A549 (cell line): Measurements from ENCODE around the gene GRAP2. TPM values are rescaled to one million over a fixed set of nuclear protein-coding genes. Genes with fewer than 3 reads are reported as not detected.

ENCODE experiments used
- ATAC-seq, 2 experiments: fragments of 200-7000 bp in 1 of 2; fragments of >200 bp in 1 of 2; cut with Nextera tagmentation in 1 of 2; cut with Tn5 transposase in 1 of 2; 3 replicates each; pipeline versions ENCODE4 v1.8.0 to v1.9.1; 2018 to 2020; ENCODE audit warnings: mild to moderate bottlenecking in 1 of 2, moderate library complexity in 1 of 2
- CTCF ChIA-PET: fragments of 300-600 bp; sonication (Branson Sonifier 250); formaldehyde crosslinking; extraction: SDS; loops from one replicate; lab custom pipeline; 2021; ENCODE audit warnings: antibody characterized with exemption, inconsistent platforms; lab: Yijun Ruan, JAX
- POLR2A ChIA-PET: fragments of 350-600 bp; formaldehyde crosslinking; extraction: SDS; loops from one replicate; lab custom pipeline; 2021; ENCODE audit warnings: antibody characterized with exemption, inconsistent platforms; lab: Yijun Ruan, JAX
- DNase-seq, 2 experiments: peaks; one replicate each; pipeline versions ENCODE4 v3.0.0 to v3.0.0-alpha.2; 2011 to 2016; ENCODE audit warnings: low read depth in 1 of 2, low spot score in 1 of 2
- FAIRE-seq: peaks from 2 replicates; lab custom pipeline; 2011; peaks lifted over from hg19 to GRCh38; lab: Jason Lieb, UNC
- H3K27ac ChIP-seq, 2 experiments: fragments of >200 bp; sonication (Bioruptor Twin); formaldehyde crosslinking; 3 replicates each; pipeline ENCODE4 v1.5.1; 2016 to 2017
- H3K4me1 ChIP-seq: fragments of >200 bp; sonication (Bioruptor Twin); formaldehyde crosslinking; 3 replicates; pipeline ENCODE4 v1.6.1; 2016
- H3K4me2 ChIP-seq: fragments of >200 bp; sonication (Bioruptor Twin); formaldehyde crosslinking; 3 replicates; pipeline ENCODE4 v1.6.1; 2016
- H3K4me3 ChIP-seq: fragments of >200 bp; sonication (Bioruptor Twin); formaldehyde crosslinking; 3 replicates; pipeline ENCODE4 v1.5.1; 2016
- H3K9me3 ChIP-seq: fragments of >200 bp; sonication (Bioruptor Twin); formaldehyde crosslinking; 3 replicates; pipeline ENCODE4 v1.6.1; 2016
- CBX2 ChIP-seq: fragments of 200-600 bp; sonication (generic); IDR thresholded peaks from 2 replicates; pipeline ENCODE4 v1.6.1; 2016; ENCODE audit warnings: low read depth, mild to moderate bottlenecking, borderline replicate concordance
- EHF ChIP-seq: fragments of 250-450 bp; sonication (Bioruptor Pico); IDR thresholded peaks from 2 replicates; pipeline ENCODE4 v1.5.0; 2020; ENCODE audit warnings: mild to moderate bottlenecking
- EHMT2 ChIP-seq: fragments of 200-600 bp; sonication (generic); IDR thresholded peaks from 2 replicates; pipeline ENCODE4 v1.6.1; 2016; ENCODE audit warnings: antibody characterized with exemption, low read depth, mild to moderate bottlenecking, moderate library complexity
- EP300 ChIP-seq, 2 experiments: fragments of >200 bp; sonication (Bioruptor Twin); formaldehyde crosslinking; IDR thresholded peaks; 2 replicates in 1 of 2; 3 replicates in 1 of 2; pipeline ENCODE4 v1.6.1; 2016 to 2017
- FOSB ChIP-seq: fragments of 250-450 bp; sonication (Bioruptor Pico); IDR thresholded peaks from 2 replicates; pipeline ENCODE4 v1.5.0; 2020; ENCODE audit warnings: mild to moderate bottlenecking, moderate library complexity
- FOSL2 ChIP-seq, 2 experiments: fragments of 450-650 bp in 1 of 2; fragments of >200 bp in 1 of 2; sonication (Bioruptor Twin) in 1 of 2; formaldehyde crosslinking; IDR thresholded peaks; 2 replicates each; pipeline versions ENCODE4 v1.5.0 to v1.6.1; 2016 to 2020; ENCODE audit warnings: mild to moderate bottlenecking in 1 of 2, moderate library complexity in 1 of 2
- HDAC2 ChIP-seq: fragments of 200-600 bp; sonication (generic); IDR thresholded peaks from 2 replicates; pipeline ENCODE4 v1.6.1; 2016
- HOXB5 ChIP-seq: fragments of 250-450 bp; sonication (Bioruptor Pico); IDR thresholded peaks from 2 replicates; pipeline ENCODE4 v1.5.0; 2020; ENCODE audit warnings: mild to moderate bottlenecking, moderate library complexity
- KDM1A ChIP-seq: fragments of 200-600 bp; sonication (generic); IDR thresholded peaks from 2 replicates; pipeline ENCODE4 v1.6.1; 2016; ENCODE audit warnings: low read depth, mild to moderate bottlenecking
- NR3C1 ChIP-seq: fragments of >200 bp; sonication (Bioruptor Twin); formaldehyde crosslinking; IDR thresholded peaks from 3 replicates; pipeline ENCODE4 v1.6.1; 2017
- PHF8 ChIP-seq: fragments of 200-600 bp; sonication (generic); IDR thresholded peaks from 2 replicates; pipeline ENCODE4 v1.6.1; 2016; ENCODE audit warnings: low read depth, mild to moderate bottlenecking, antibody characterized with exemption, moderate library complexity, borderline replicate concordance
- RFX5 ChIP-seq: fragments of 450-650 bp; IDR thresholded peaks from 2 replicates; pipeline ENCODE4 v1.7.1; 2014; ENCODE audit warnings: antibody characterized with exemption, mild to moderate bottlenecking, moderate library complexity
- RNF2 ChIP-seq: fragments of 200-600 bp; sonication (generic); IDR thresholded peaks from 2 replicates; pipeline ENCODE4 v1.6.1; 2016; ENCODE audit warnings: low read depth, mild to moderate bottlenecking, antibody characterized with exemption, moderate library complexity, borderline replicate concordance
- SREBF2 ChIP-seq: fragments of 450-650 bp; IDR thresholded peaks from 2 replicates; pipeline ENCODE4 v1.6.1; 2014; ENCODE audit warnings: mild to moderate bottlenecking, moderate library complexity
- TP53 ChIP-seq: fragments of 250-450 bp; sonication (Bioruptor Pico); IDR thresholded peaks from 2 replicates; pipeline ENCODE4 v1.5.0; 2021; ENCODE audit warnings: mild to moderate bottlenecking, moderate library complexity
- ZC3H11A ChIP-seq: fragments of 450-650 bp; IDR thresholded peaks from 2 replicates; pipeline ENCODE4 v1.6.1; 2014; ENCODE audit warnings: antibody characterized with exemption, mild to moderate bottlenecking
- ZFP36 ChIP-seq: fragments of 450-650 bp; IDR thresholded peaks from 2 replicates; pipeline ENCODE4 v1.6.1; 2014; ENCODE audit warnings: borderline replicate concordance; ENCODE audit not compliant: partially characterized antibody
- ZNF302 ChIP-seq: fragments of 250-450 bp; sonication (Bioruptor Pico); IDR thresholded peaks from 2 replicates; pipeline ENCODE4 v1.9.0; 2021; ENCODE audit warnings: inconsistent platforms, mild to moderate bottlenecking, moderate library complexity
- ZSCAN20 ChIP-seq: fragments of 250-450 bp; sonication (Bioruptor Pico); IDR thresholded peaks from 2 replicates; pipeline ENCODE4 v1.8.0; 2022; ENCODE audit warnings: mild to moderate bottlenecking, moderate library complexity
- WGBS: methylation state at CpG from one replicate; pipeline ENCODE4 v1.1.6; 2017; ENCODE audit errors: missing lambda C conversion rate; 5-methylcytosine and 5-hydroxymethylcytosine counted together
- polyA plus RNA-seq, 4 experiments: library from polyadenylated mRNA; depleted of rRNA in 3 of 4; stranded (reverse); fragments of >200 nt; fragmentation: RNase III in 1 of 4; extraction: RNeasy Plus Mini Kit Qiagen cat#74134 plus additional on column Dnase treatment in 1 of 4; gene quantifications; 2 replicates in 3 of 4; 3 replicates in 1 of 4; pipeline ENCODE4 v1.2.3, GENCODE V29; 2011 to 2017
- TF ChIP-seq, protein P1 (sequence below): IDR thresholded peaks from 2 replicates; pipeline ENCODE4 v1.6.1; 2012; ENCODE audit warnings: low read depth, borderline replicate concordance
- TF ChIP-seq, protein P2 (sequence below): fragments of >200 bp; sonication (Bioruptor Twin); formaldehyde crosslinking; IDR thresholded peaks from 2 replicates; pipeline ENCODE4 v1.6.1; 2016
- TF ChIP-seq, protein P3 (sequence below): fragments of 200-600 bp; sonication (generic); IDR thresholded peaks from 2 replicates; pipeline ENCODE4 v1.6.1; 2016; ENCODE audit warnings: antibody characterized with exemption, mild to moderate bottlenecking, moderate library complexity
- TF ChIP-seq, protein P4 (sequence below): IDR thresholded peaks from 2 replicates; pipeline ENCODE4 v1.6.1; 2012
- TF ChIP-seq, protein P5 (sequence below): IDR thresholded peaks from 2 replicates; pipeline ENCODE4 v1.6.1; 2012
- TF ChIP-seq, protein P6 (sequence below): fragments of 250-450 bp; sonication (Bioruptor Pico); IDR thresholded peaks from 2 replicates; pipeline ENCODE4 v1.5.0; 2021; ENCODE audit warnings: mild to moderate bottlenecking, moderate library complexity, borderline replicate concordance
- TF ChIP-seq, protein P7 (sequence below): fragments of 250-450 bp; sonication (Bioruptor Pico); IDR thresholded peaks from 2 replicates; pipeline ENCODE4 v1.5.0; 2020; ENCODE audit warnings: low read depth, mild to moderate bottlenecking, moderate library complexity

GRAP2 gene
- polyA plus RNA-seq, 2 of the 4 experiments (the other 2 are of a cell fraction), result not detected

DNA sequence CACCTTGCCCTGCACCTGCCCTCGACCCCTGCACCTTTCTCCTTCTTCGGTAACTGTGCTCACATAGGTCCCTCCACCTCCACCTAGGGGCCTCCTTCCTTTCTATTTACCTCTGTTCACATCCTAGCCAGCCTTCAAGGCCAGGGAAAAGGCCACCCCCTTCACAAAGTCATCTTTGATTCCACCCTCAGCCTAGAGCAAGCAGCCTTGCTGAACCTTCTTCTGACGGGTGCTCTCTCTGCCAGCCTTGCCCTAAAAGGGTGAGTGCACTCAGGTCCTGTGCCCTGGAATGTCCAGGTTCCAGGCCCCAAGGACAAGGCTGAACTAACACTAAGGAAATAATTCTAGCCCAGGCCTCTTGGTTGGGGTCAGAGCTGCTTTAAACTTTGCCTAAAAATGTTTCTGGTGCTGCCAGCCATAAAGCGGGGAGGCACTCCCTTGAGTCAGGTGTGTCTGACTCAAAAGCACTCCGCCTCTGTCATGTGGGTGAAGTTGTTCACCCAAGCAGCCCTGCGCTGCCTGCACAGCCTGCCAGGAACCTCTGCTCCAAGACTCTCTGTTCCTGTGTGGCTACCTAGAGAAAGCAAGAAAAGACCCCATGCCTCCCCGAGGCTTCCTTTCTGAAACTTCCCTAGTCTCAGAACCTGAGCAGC, 84.6 kb downstream of the GRAP2 start:
- TF ChIP-seq TP53 (CRISPR knock-in tag), result no peak
- TF ChIP-seq, protein P1, sequence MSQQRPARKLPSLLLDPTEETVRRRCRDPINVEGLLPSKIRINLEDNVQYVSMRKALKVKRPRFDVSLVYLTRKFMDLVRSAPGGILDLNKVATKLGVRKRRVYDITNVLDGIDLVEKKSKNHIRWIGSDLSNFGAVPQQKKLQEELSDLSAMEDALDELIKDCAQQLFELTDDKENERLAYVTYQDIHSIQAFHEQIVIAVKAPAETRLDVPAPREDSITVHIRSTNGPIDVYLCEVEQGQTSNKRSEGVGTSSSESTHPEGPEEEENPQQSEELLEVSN, result no peak
- TF ChIP-seq ZNF302, result no peak
- no peak for TF ChIP-seq RNF2
- no peak for TF ChIP-seq HOXB5
- TF ChIP-seq, protein P2, sequence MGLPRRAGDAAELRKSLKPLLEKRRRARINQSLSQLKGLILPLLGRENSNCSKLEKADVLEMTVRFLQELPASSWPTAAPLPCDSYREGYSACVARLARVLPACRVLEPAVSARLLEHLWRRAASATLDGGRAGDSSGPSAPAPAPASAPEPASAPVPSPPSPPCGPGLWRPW, result no peak
- TF ChIP-seq, protein P3, sequence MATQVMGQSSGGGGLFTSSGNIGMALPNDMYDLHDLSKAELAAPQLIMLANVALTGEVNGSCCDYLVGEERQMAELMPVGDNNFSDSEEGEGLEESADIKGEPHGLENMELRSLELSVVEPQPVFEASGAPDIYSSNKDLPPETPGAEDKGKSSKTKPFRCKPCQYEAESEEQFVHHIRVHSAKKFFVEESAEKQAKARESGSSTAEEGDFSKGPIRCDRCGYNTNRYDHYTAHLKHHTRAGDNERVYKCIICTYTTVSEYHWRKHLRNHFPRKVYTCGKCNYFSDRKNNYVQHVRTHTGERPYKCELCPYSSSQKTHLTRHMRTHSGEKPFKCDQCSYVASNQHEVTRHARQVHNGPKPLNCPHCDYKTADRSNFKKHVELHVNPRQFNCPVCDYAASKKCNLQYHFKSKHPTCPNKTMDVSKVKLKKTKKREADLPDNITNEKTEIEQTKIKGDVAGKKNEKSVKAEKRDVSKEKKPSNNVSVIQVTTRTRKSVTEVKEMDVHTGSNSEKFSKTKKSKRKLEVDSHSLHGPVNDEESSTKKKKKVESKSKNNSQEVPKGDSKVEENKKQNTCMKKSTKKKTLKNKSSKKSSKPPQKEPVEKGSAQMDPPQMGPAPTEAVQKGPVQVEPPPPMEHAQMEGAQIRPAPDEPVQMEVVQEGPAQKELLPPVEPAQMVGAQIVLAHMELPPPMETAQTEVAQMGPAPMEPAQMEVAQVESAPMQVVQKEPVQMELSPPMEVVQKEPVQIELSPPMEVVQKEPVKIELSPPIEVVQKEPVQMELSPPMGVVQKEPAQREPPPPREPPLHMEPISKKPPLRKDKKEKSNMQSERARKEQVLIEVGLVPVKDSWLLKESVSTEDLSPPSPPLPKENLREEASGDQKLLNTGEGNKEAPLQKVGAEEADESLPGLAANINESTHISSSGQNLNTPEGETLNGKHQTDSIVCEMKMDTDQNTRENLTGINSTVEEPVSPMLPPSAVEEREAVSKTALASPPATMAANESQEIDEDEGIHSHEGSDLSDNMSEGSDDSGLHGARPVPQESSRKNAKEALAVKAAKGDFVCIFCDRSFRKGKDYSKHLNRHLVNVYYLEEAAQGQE, result no peak
- no peak for TF ChIP-seq RFX5
- no peak for TF ChIP-seq NR3C1
- no peak for TF ChIP-seq KDM1A
- TF ChIP-seq SREBF2, result no peak
- no peak for TF ChIP-seq CBX2
- TF ChIP-seq, protein P4, sequence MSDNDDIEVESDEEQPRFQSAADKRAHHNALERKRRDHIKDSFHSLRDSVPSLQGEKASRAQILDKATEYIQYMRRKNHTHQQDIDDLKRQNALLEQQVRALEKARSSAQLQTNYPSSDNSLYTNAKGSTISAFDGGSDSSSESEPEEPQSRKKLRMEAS, result no peak
- TF ChIP-seq ZSCAN20 (CRISPR knock-in tag), result no peak
- TF ChIP-seq EP300 (IDR thresholded peaks at IDR 0.05), result no peak
- TF ChIP-seq ZC3H11A, result no peak
- TF ChIP-seq HDAC2, result no peak
- no peak for TF ChIP-seq PHF8
- TF ChIP-seq, all 56 proteins: peak for 0
- DNase-seq (no peak), ATAC-seq (no peak), FAIRE-seq (no peak)
- POLR2A ChIA-PET, result no interaction called here
- no peak overlapping the region for H3K4me2 ChIP-seq
- H3K4me3 ChIP-seq, result no peak overlapping the region
- no peaks in the 10 kb centered on the region for H3K4me1 ChIP-seq
- 50% methylated on average over 5 of the region's 7 CpGs for WGBS
- H3K27ac ChIP-seq, result no peak overlapping the region
- H3K9me3 ChIP-seq, result no peaks in the 10 kb centered on the region
- CTCF ChIA-PET, result interaction anchor here (0.6 to 1.5 kb wide), 3 partner anchors 12 to 63 kb away, joined by 3 to 4 read pairs (median 3); no protein-coding TSS in a partner anchor

DNA sequence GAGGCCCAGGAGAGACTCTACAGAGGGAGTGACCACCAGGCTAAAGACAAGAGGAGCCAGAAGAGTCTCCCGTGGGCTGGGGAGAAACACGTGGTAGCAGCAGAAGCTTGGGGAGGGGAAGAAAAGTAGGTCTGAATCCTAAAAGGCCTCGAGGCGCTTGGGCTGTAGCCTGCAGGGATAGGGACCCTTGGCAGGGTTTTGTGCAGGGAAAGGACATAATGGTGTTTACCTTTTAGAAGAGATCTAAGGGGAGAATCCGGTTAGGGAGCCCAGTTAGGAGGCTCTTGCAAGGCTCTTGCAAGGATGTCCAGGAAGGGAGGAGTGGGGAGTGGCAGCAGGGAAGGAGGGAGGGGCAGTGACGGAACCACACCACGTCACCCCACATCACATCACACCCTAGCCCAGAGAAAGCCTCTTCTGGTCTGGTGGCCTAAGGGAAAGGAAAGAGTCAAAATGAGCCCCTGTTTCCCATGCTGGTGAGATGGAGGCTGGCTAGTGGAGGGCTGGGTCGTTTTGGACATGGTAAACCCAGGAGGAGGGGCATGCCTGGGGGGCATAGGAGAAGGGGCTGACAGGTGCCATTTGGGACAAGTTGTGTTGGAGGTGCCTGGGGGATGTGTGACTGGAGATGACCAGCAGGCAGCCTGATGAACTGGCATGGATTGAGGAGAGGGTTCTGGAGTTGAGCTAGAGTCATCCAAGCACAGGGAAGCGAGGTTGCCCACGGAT, 87.7 kb downstream of the GRAP2 start:
- POLR2A ChIA-PET, result no interaction called here
- no peaks in the 10 kb centered on the region; the same call in 2 of the 3 replicates for H3K4me1 ChIP-seq
- H3K27ac ChIP-seq, result no peak overlapping the region
- FAIRE-seq, result no peak
- H3K4me2 ChIP-seq, result no peak overlapping the region
- 55% methylated on average over 10 of the region's 10 CpGs for WGBS
- DNase-seq, result no peak
- H3K9me3 ChIP-seq, result no peaks in the 10 kb centered on the region
- ATAC-seq, result no peak
- H3K4me3 ChIP-seq, result no peak overlapping the region
- CTCF ChIA-PET, result interaction anchor here (0.7 kb wide), 1 partner anchor 54 kb away, joined by 3 read pairs; no protein-coding TSS in a partner anchor
- no peak for TF ChIP-seq FOSB (CRISPR knock-in tag)
- TF ChIP-seq EHF (CRISPR knock-in tag), result no peak
- TF ChIP-seq ZNF302, result no peak
- no peak for TF ChIP-seq EHMT2
- TF ChIP-seq, protein P5, sequence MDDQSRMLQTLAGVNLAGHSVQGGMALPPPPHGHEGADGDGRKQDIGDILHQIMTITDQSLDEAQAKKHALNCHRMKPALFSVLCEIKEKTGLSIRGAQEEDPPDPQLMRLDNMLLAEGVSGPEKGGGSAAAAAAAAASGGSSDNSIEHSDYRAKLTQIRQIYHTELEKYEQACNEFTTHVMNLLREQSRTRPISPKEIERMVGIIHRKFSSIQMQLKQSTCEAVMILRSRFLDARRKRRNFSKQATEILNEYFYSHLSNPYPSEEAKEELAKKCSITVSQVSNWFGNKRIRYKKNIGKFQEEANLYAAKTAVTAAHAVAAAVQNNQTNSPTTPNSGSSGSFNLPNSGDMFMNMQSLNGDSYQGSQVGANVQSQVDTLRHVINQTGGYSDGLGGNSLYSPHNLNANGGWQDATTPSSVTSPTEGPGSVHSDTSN, result no peak
- TF ChIP-seq RFX5, result no peak
- TF ChIP-seq, protein P6, sequence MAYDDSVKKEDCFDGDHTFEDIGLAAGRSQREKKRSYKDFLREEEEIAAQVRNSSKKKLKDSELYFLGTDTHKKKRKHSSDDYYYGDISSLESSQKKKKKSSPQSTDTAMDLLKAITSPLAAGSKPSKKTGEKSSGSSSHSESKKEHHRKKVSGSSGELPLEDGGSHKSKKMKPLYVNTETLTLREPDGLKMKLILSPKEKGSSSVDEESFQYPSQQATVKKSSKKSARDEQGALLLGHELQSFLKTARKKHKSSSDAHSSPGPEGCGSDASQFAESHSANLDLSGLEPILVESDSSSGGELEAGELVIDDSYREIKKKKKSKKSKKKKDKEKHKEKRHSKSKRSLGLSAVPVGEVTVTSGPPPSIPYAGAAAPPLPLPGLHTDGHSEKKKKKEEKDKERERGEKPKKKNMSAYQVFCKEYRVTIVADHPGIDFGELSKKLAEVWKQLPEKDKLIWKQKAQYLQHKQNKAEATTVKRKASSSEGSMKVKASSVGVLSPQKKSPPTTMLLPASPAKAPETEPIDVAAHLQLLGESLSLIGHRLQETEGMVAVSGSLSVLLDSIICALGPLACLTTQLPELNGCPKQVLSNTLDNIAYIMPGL (CRISPR knock-in tag), result no peak
- no peak for TF ChIP-seq SREBF2
- TF ChIP-seq, protein P7, sequence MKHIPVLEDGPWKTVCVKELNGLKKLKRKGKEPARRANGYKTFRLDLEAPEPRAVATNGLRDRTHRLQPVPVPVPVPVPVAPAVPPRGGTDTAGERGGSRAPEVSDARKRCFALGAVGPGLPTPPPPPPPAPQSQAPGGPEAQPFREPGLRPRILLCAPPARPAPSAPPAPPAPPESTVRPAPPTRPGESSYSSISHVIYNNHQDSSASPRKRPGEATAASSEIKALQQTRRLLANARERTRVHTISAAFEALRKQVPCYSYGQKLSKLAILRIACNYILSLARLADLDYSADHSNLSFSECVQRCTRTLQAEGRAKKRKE (CRISPR knock-in tag), result no peak
- no peak for TF ChIP-seq FOSL2 (IDR thresholded peaks at IDR 0.05)
- TF ChIP-seq FOSL2 (CRISPR knock-in tag; IDR thresholded peaks at IDR 0.05), result no peak
- no peak for TF ChIP-seq ZFP36
